Activated naive CD8-positive, alpha-beta T cell treated with anti-CD3 and anti-CD28 coated beads, Interleukin-2, amount 50 U/mL, for 24 hours (primary cell): ENCODE data around the gene MAS1L.

ENCODE experiments used
- ATAC-seq: fragments of 150-1000 bp; cut with Tn5 transposase; one replicate; pipeline ENCODE4 v1.10.0; 2021
- DNase-seq: peaks from one replicate; pipeline ENCODE4 v3.0.0; 2021
- H3K27ac Mint-ChIP-seq: one replicate; pipeline ENCODE4 v1.8.0; 2021; ENCODE audit warnings: mild to moderate bottlenecking, mixed read lengths
- H3K27me3 Mint-ChIP-seq: one replicate; pipeline ENCODE4 v1.8.0; 2021; ENCODE audit warnings: mixed read lengths
- H3K36me3 Mint-ChIP-seq: one replicate; pipeline ENCODE4 v1.8.0; 2021; ENCODE audit warnings: low read depth, mixed read lengths
- H3K4me1 Mint-ChIP-seq: one replicate; pipeline ENCODE4 v1.8.0; 2021; ENCODE audit warnings: mixed read lengths
- H3K4me3 Mint-ChIP-seq: one replicate; pipeline ENCODE4 v1.8.0; 2021; ENCODE audit warnings: mild to moderate bottlenecking, moderate library complexity, mixed read lengths
- H3K9me3 Mint-ChIP-seq: one replicate; pipeline ENCODE4 v1.8.0; 2021; ENCODE audit warnings: mixed read lengths

Gene MAS1L

GRCh38 chr6:29520232-29520631, 32.5 kb upstream of the MAS1L start:
- DNase-seq (no peak), ATAC-seq (no peak)
- Mint-ChIP-seq H3K4me1 (peaks cover 7% of the 10 kb centered on the region), H3K36me3 (no peaks in the 10 kb centered on the region), H3K27me3 (peaks cover 21% of the 10 kb centered on the region), H3K27ac (no peak overlapping the region), H3K9me3 (no peaks in the 10 kb centered on the region), H3K4me3 (no peak overlapping the region)

- H3K9me3 Mint-ChIP-seq: no peaks in the 10 kb centered on the region
- peaks cover 10% of the 10 kb centered on the region for H3K4me1 Mint-ChIP-seq
- DNase-seq: no peak
- H3K4me3 Mint-ChIP-seq: no peak overlapping the region
- H3K27ac Mint-ChIP-seq: no peak overlapping the region
- no peak for ATAC-seq
- peaks cover 19% of the 10 kb centered on the region for H3K27me3 Mint-ChIP-seq
- no peaks in the 10 kb centered on the region for H3K36me3 Mint-ChIP-seq
These were observed 31.7 kb upstream of the MAS1L start for GRCh38 chr6:29519291-29520010.

- H3K4me3 Mint-ChIP-seq: no peak overlapping the region
- no peak for ATAC-seq
- no peak overlapping the region for H3K27ac Mint-ChIP-seq
- no peak for DNase-seq
- H3K27me3 Mint-ChIP-seq: peaks cover 17% of the 10 kb centered on the region
- H3K9me3 Mint-ChIP-seq: no peaks in the 10 kb centered on the region
- peaks cover 10% of the 10 kb centered on the region for H3K4me1 Mint-ChIP-seq
- no peaks in the 10 kb centered on the region for H3K36me3 Mint-ChIP-seq
These were observed 30.1 kb upstream of the MAS1L start for GRCh38 chr6:29517728-29518440.

- no peaks in the 10 kb centered on the region for H3K9me3 Mint-ChIP-seq
- peaks cover 10% of the 10 kb centered on the region for H3K4me1 Mint-ChIP-seq
- no peak overlapping the region for H3K4me3 Mint-ChIP-seq
- no peak overlapping the region for H3K27ac Mint-ChIP-seq
- no peak for ATAC-seq
- no peaks in the 10 kb centered on the region for H3K36me3 Mint-ChIP-seq
- no peak for DNase-seq
- peaks cover 15% of the 10 kb centered on the region for H3K27me3 Mint-ChIP-seq
These were observed 29.5 kb upstream of the MAS1L start for GRCh38 chr6:29517245-29517644.

- no peaks in the 10 kb centered on the region for H3K36me3 Mint-ChIP-seq
- H3K27me3 Mint-ChIP-seq: peaks cover 15% of the 10 kb centered on the region
- no peak overlapping the region for H3K27ac Mint-ChIP-seq
- peaks cover 10% of the 10 kb centered on the region for H3K4me1 Mint-ChIP-seq
- no peak overlapping the region for H3K4me3 Mint-ChIP-seq
- H3K9me3 Mint-ChIP-seq: no peaks in the 10 kb centered on the region
- ATAC-seq (peak; percentile 98), DNase-seq (peak; percentile 11)
These were observed 28.4 kb upstream of the MAS1L start for GRCh38 chr6:29516108-29516507.

GRCh38 chr6:29510746-29511300, 23.1 kb upstream of the MAS1L start:
- H3K27ac Mint-ChIP-seq: no peak overlapping the region
- no peaks in the 10 kb centered on the region for H3K36me3 Mint-ChIP-seq
- no peaks in the 10 kb centered on the region for H3K9me3 Mint-ChIP-seq
- no peak for ATAC-seq
- no peak for DNase-seq
- H3K4me1 Mint-ChIP-seq: peaks cover 5% of the 10 kb centered on the region
- H3K4me3 Mint-ChIP-seq: no peak overlapping the region
- H3K27me3 Mint-ChIP-seq: peaks cover 9% of the 10 kb centered on the region

GRCh38 chr6:29510202-29510601, 22.4 kb upstream of the MAS1L start:
- peaks cover 4% of the 10 kb centered on the region for H3K4me1 Mint-ChIP-seq
- no peaks in the 10 kb centered on the region for H3K9me3 Mint-ChIP-seq

GRCh38 chr6:29509711-29510110, 22.0 kb upstream of the MAS1L start:
- no peaks in the 10 kb centered on the region for H3K36me3 Mint-ChIP-seq
- no peak overlapping the region for H3K4me3 Mint-ChIP-seq
- H3K4me1 Mint-ChIP-seq: no peaks in the 10 kb centered on the region
- no peaks in the 10 kb centered on the region for H3K9me3 Mint-ChIP-seq
- no peak for ATAC-seq
- H3K27me3 Mint-ChIP-seq: peaks cover 6% of the 10 kb centered on the region
- DNase-seq: no peak
- H3K27ac Mint-ChIP-seq: no peak overlapping the region

More at GRCh38 chr6:29510202-29510601, 22.4 kb upstream of the MAS1L start:
- DNase-seq: no peak
- no peak overlapping the region for H3K27ac Mint-ChIP-seq
- no peaks in the 10 kb centered on the region for H3K36me3 Mint-ChIP-seq
- ATAC-seq: no peak
- no peak overlapping the region for H3K4me3 Mint-ChIP-seq
- H3K27me3 Mint-ChIP-seq: peaks cover 9% of the 10 kb centered on the region

- no peak for DNase-seq
- ATAC-seq: no peak
- no peaks in the 10 kb centered on the region for H3K9me3 Mint-ChIP-seq
- H3K27ac Mint-ChIP-seq: no peak overlapping the region
- no peak overlapping the region for H3K4me3 Mint-ChIP-seq
- H3K36me3 Mint-ChIP-seq: no peaks in the 10 kb centered on the region
- no peaks in the 10 kb centered on the region for H3K4me1 Mint-ChIP-seq
- H3K27me3 Mint-ChIP-seq: peaks cover 3% of the 10 kb centered on the region
These were observed 21.5 kb upstream of the MAS1L start for GRCh38 chr6:29509239-29509638.

GRCh38 chr6:29507319-29507718, 19.6 kb upstream of the MAS1L start:
- Mint-ChIP-seq H3K27ac (no peak overlapping the region), H3K4me1 (no peaks in the 10 kb centered on the region), H3K27me3 (peaks cover 6% of the 10 kb centered on the region), H3K4me3 (no peak overlapping the region), H3K36me3 (no peaks in the 10 kb centered on the region), H3K9me3 (no peaks in the 10 kb centered on the region)
- DNase-seq (no peak), ATAC-seq (no peak)

GRCh38 chr6:29506446-29507067, 18.8 kb upstream of the MAS1L start:
- no peak overlapping the region for H3K4me3 Mint-ChIP-seq
- ATAC-seq (no peak), DNase-seq (no peak)
- no peaks in the 10 kb centered on the region for H3K36me3 Mint-ChIP-seq
- no peaks in the 10 kb centered on the region for H3K9me3 Mint-ChIP-seq
- H3K27me3 Mint-ChIP-seq: peaks cover 6% of the 10 kb centered on the region
- H3K4me1 Mint-ChIP-seq: no peaks in the 10 kb centered on the region
- H3K27ac Mint-ChIP-seq: no peak overlapping the region

GRCh38 chr6:29505808-29506207, 18.1 kb upstream of the MAS1L start:
- no peaks in the 10 kb centered on the region for H3K9me3 Mint-ChIP-seq
- no peaks in the 10 kb centered on the region for H3K36me3 Mint-ChIP-seq
- H3K4me3 Mint-ChIP-seq: no peak overlapping the region
- ATAC-seq (no peak), DNase-seq (no peak)
- no peak overlapping the region for H3K27ac Mint-ChIP-seq
- H3K4me1 Mint-ChIP-seq: no peaks in the 10 kb centered on the region
- H3K27me3 Mint-ChIP-seq: peaks cover 9% of the 10 kb centered on the region

- DNase-seq: no peak
- Mint-ChIP-seq H3K9me3 (no peaks in the 10 kb centered on the region), H3K27ac (no peak overlapping the region), H3K27me3 (peaks cover 12% of the 10 kb centered on the region), H3K4me3 (no peak overlapping the region), H3K36me3 (no peaks in the 10 kb centered on the region), H3K4me1 (no peaks in the 10 kb centered on the region)
- ATAC-seq: no peak
These were observed 17.2 kb upstream of the MAS1L start for GRCh38 chr6:29504961-29505360.

GRCh38 chr6:29502597-29502996, 14.8 kb upstream of the MAS1L start:
- DNase-seq (no peak), ATAC-seq (no peak)
- no peaks in the 10 kb centered on the region for H3K36me3 Mint-ChIP-seq
- no peak overlapping the region for H3K27ac Mint-ChIP-seq
- no peaks in the 10 kb centered on the region for H3K4me1 Mint-ChIP-seq
- H3K27me3 Mint-ChIP-seq: peaks cover 24% of the 10 kb centered on the region
- H3K4me3 Mint-ChIP-seq: no peak overlapping the region
- H3K9me3 Mint-ChIP-seq: no peaks in the 10 kb centered on the region

- ATAC-seq (no peak), DNase-seq (no peak)
- Mint-ChIP-seq H3K36me3 (no peaks in the 10 kb centered on the region), H3K27me3 (peaks cover 29% of the 10 kb centered on the region), H3K27ac (no peak overlapping the region), H3K4me3 (no peak overlapping the region), H3K4me1 (no peaks in the 10 kb centered on the region), H3K9me3 (no peaks in the 10 kb centered on the region)
These were observed 14.4 kb upstream of the MAS1L start for GRCh38 chr6:29502181-29502580.
